MM.1S (cell line): ENCODE measurements around the gene RLN2.

Experiments used
- DNase-seq: peaks from one replicate; pipeline ENCODE4 v3.0.0-alpha.2; 2015
- H2AFZ ChIP-seq: fragments of 300-600 bp; sonication (generic); 2 replicates; pipeline ENCODE4 v1.6.0; 2016; ENCODE audit warnings: antibody characterized with exemption, low read length
- H3F3A ChIP-seq: fragments of 300-600 bp; sonication (generic); 2 replicates; pipeline ENCODE4 v1.6.1; 2016; ENCODE audit warnings: mild to moderate bottlenecking, antibody characterized with exemption, low read length, moderate library complexity, mixed read lengths; ENCODE audit not compliant: insufficient read depth
- H3K27ac ChIP-seq: fragments of 300-600 bp; sonication (generic); 2 replicates; pipeline ENCODE4 v1.5.1; 2016; ENCODE audit warnings: mild to moderate bottlenecking, low read length
- H3K27me3 ChIP-seq: fragments of 300-600 bp; sonication (generic); replicated peaks from 2 replicates; pipeline ENCODE4 v1.6.0; 2016; ENCODE audit warnings: low read length; ENCODE audit not compliant: insufficient read depth
- H3K36me3 ChIP-seq: fragments of 300-600 bp; sonication (generic); replicated peaks from 2 replicates; pipeline ENCODE4 v1.6.1; 2016; ENCODE audit warnings: mild to moderate bottlenecking, low read length, mixed read lengths; ENCODE audit not compliant: insufficient read depth
- H3K4me1 ChIP-seq: fragments of 300-600 bp; sonication (generic); 2 replicates; pipeline ENCODE4 v1.6.1; 2016; ENCODE audit warnings: low read length, mixed read lengths
- H3K4me2 ChIP-seq: fragments of 300-600 bp; sonication (generic); 2 replicates; pipeline ENCODE4 v1.6.0; 2016; ENCODE audit warnings: low read depth, low read length
- H3K4me3 ChIP-seq: fragments of 300-600 bp; sonication (generic); 2 replicates; pipeline ENCODE4 v1.5.1; 2016; ENCODE audit warnings: low read length, mixed read lengths
- H3K79me2 ChIP-seq: fragments of 300-600 bp; sonication (generic); 2 replicates; pipeline ENCODE4 v1.6.1; 2016; ENCODE audit warnings: mixed run types, low read length, mixed read lengths
- H3K9ac ChIP-seq: fragments of 300-600 bp; sonication (generic); 2 replicates; pipeline ENCODE4 v1.6.1; 2016; ENCODE audit warnings: low read length, mixed read lengths
- H3K9me2 ChIP-seq: fragments of 300-600 bp; sonication (generic); replicated peaks from 2 replicates; pipeline ENCODE4 v1.6.1; 2016; ENCODE audit warnings: mild to moderate bottlenecking, low read length, mixed read lengths; ENCODE audit not compliant: insufficient read depth
- H3K9me3 ChIP-seq: fragments of 300-600 bp; sonication (generic); replicated peaks from 2 replicates; pipeline ENCODE4 v1.6.1; 2016; ENCODE audit warnings: mild to moderate bottlenecking, low read length, mixed read lengths; ENCODE audit not compliant: insufficient read depth
- H4K20me1 ChIP-seq: fragments of 300-600 bp; sonication (generic); 2 replicates; pipeline ENCODE4 v1.6.1; 2016; ENCODE audit warnings: mild to moderate bottlenecking, low read length, moderate library complexity, mixed read lengths; ENCODE audit not compliant: insufficient read depth
- CTCF ChIP-seq: fragments of 300-600 bp; sonication (generic); IDR thresholded peaks from 2 replicates; pipeline ENCODE4 v1.5.1; 2016; ENCODE audit warnings: antibody characterized with exemption, low read length, mixed read lengths
- EZH2 ChIP-seq: fragments of 300-600 bp; sonication (generic); optimal IDR thresholded peaks from 2 replicates; pipeline ENCODE3; 2017; ENCODE audit warnings: low read depth, mild to moderate bottlenecking, antibody characterized with exemption, low read length, mixed read lengths
- EZH2phosphoT487 ChIP-seq: fragments of 300-600 bp; sonication (generic); IDR thresholded peaks from 2 replicates; pipeline ENCODE4 v1.6.1; 2018; ENCODE audit warnings: antibody characterized with exemption, low read length

RLN2 gene

GRCh38 chr9:5288591-5288990 lies 15.9 kb downstream of the RLN2 start:
- H3K27me3 ChIP-seq = no peaks in the 10 kb centered on the region
- H3K36me3 ChIP-seq = no peaks in the 10 kb centered on the region
- no peaks in the 10 kb centered on the region for H4K20me1 ChIP-seq
- H3K4me1 ChIP-seq = no peaks in the 10 kb centered on the region
- H3K27ac ChIP-seq = no peak overlapping the region
- H3K9me3 ChIP-seq = no peaks in the 10 kb centered on the region
- no peaks in the 10 kb centered on the region for H3F3A ChIP-seq
- no peak overlapping the region for H3K4me3 ChIP-seq
- no peak for TF ChIP-seq CTCF
- TF ChIP-seq EZH2phosphoT487 = no peak
- TF ChIP-seq EZH2 = no peak
- no peaks in the 10 kb centered on the region for H3K9me2 ChIP-seq
- no peak overlapping the region for H3K9ac ChIP-seq
- no peak overlapping the region for H2AFZ ChIP-seq
- DNase-seq = no peak
- no peaks in the 10 kb centered on the region for H3K79me2 ChIP-seq
- H3K4me2 ChIP-seq = no peak overlapping the region

DNA sequence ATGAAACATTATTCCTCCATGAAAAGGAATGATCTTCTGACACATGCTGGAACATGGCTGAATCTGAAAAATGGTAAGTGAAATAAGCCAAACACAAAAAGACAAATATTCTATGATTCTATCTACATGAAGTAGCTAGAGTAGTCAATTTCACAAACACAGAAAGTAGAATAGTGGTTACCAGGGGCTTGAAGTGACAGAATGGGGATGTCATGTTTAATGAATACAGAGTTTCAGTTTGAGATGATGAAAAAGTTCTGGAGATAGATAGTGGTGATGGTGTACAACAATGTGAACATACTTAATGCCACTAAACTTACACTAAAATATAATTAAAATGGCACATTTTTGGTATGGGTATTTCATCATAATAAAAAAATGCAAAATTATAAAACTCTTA lies 18.3 kb downstream of the RLN2 start:
- no peaks in the 10 kb centered on the region for H3K9me3 ChIP-seq
- H3K79me2 ChIP-seq = no peaks in the 10 kb centered on the region
- H3F3A ChIP-seq = no peaks in the 10 kb centered on the region
- H2AFZ ChIP-seq = no peak overlapping the region
- TF ChIP-seq EZH2 = no peak
- no peak overlapping the region for H3K9ac ChIP-seq
- H3K27ac ChIP-seq = no peak overlapping the region
- no peaks in the 10 kb centered on the region for H3K4me1 ChIP-seq
- H4K20me1 ChIP-seq = no peaks in the 10 kb centered on the region
- DNase-seq = no peak
- no peaks in the 10 kb centered on the region for H3K9me2 ChIP-seq
- no peaks in the 10 kb centered on the region for H3K27me3 ChIP-seq
- no peak overlapping the region for H3K4me2 ChIP-seq
- no peak overlapping the region for H3K4me3 ChIP-seq
- no peaks in the 10 kb centered on the region for H3K36me3 ChIP-seq

GRCh38 chr9:5278486-5278885 lies 26.0 kb downstream of the RLN2 start:
- Histone ChIP-seq H3K27me3 (no peaks in the 10 kb centered on the region), H3K9me2 (no peaks in the 10 kb centered on the region), H3K36me3 (no peaks in the 10 kb centered on the region), H3K4me1 (peaks cover 8% of the 10 kb centered on the region), H3F3A (no peaks in the 10 kb centered on the region), H3K9ac (no peak overlapping the region), H3K79me2 (no peaks in the 10 kb centered on the region), H3K4me2 (0 out of 2 replicates have a peak overlapping the region, but pooled peaks have one; percentile 6), H4K20me1 (no peaks in the 10 kb centered on the region), H2AFZ (peak overlapping the region; percentile 46; the same call in 1 of the 2 replicates), H3K27ac (peak overlapping the region; percentile 24; the same call in 1 of the 2 replicates), H3K4me3 (no peak overlapping the region), H3K9me3 (no peaks in the 10 kb centered on the region)
- DNase-seq = peak; percentile 23
- TF ChIP-seq EZH2 (no peak), CTCF (no peak), EZH2phosphoT487 (no peak)

- H3K27ac ChIP-seq = no peak overlapping the region
- TF ChIP-seq CTCF = no peak
- no peak overlapping the region for H3K4me2 ChIP-seq
- no peaks in the 10 kb centered on the region for H3K36me3 ChIP-seq
- no peaks in the 10 kb centered on the region for H3K9me3 ChIP-seq
- no peaks in the 10 kb centered on the region for H3F3A ChIP-seq
- no peaks in the 10 kb centered on the region for H4K20me1 ChIP-seq
- no peaks in the 10 kb centered on the region for H3K9me2 ChIP-seq
- no peak overlapping the region for H3K4me3 ChIP-seq
- no peak overlapping the region for H2AFZ ChIP-seq
- no peaks in the 10 kb centered on the region for H3K27me3 ChIP-seq
- H3K79me2 ChIP-seq = no peaks in the 10 kb centered on the region
- H3K4me1 ChIP-seq = peaks cover 13% of the 10 kb centered on the region
- DNase-seq = no peak
- no peak overlapping the region for H3K9ac ChIP-seq
Measured at GRCh38 chr9:5274770-5275169, 29.7 kb downstream of the RLN2 start.
